HFF-Myc (cell line): Measurements from ENCODE around the gene PLXNC1.
"Not testable (repeated sequence)": the region's sequence is repeated elsewhere in the genome, so short reads cannot be mapped to it uniquely, and the experiment has no call there.

Experiments
- DNase-seq: peaks from one replicate; pipeline ENCODE4 v3.0.0-alpha.2; 2011; ENCODE audit warnings: low read depth; ENCODE audit errors: extremely low read depth
- H3K4me3 ChIP-seq: replicated peaks from 2 replicates; pipeline ENCODE4 v1.5.1; 2011; ENCODE audit warnings: low read depth, mild to moderate bottlenecking, control low read depth, low read length
- TF ChIP-seq, protein P1 (sequence below): IDR thresholded peaks from 2 replicates; pipeline ENCODE4 v1.5.1; 2012; ENCODE audit warnings: mild to moderate bottlenecking, low read depth, low read length, control low read depth; ENCODE audit errors: missing control alignments

Gene PLXNC1

DNA sequence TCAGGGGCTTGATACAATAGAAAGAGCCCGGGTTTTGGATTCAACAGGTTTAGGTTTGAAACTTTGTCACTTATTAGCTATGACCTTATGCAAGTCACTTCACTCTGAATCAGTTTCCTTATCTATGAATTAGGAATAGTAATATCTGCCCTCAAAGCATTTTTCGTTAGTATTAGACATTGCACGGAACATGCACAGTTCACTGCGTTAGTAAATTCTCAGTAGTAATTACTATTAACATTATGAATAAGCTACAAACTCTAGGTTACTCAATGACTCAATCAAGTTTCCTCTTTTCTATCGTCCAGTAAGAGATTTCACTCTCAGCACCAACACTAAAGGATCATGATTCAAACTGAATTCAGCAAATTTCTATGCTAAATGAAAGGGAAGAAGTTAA lies 161.0 kb downstream of the PLXNC1 start:
- TF ChIP-seq, protein P1, sequence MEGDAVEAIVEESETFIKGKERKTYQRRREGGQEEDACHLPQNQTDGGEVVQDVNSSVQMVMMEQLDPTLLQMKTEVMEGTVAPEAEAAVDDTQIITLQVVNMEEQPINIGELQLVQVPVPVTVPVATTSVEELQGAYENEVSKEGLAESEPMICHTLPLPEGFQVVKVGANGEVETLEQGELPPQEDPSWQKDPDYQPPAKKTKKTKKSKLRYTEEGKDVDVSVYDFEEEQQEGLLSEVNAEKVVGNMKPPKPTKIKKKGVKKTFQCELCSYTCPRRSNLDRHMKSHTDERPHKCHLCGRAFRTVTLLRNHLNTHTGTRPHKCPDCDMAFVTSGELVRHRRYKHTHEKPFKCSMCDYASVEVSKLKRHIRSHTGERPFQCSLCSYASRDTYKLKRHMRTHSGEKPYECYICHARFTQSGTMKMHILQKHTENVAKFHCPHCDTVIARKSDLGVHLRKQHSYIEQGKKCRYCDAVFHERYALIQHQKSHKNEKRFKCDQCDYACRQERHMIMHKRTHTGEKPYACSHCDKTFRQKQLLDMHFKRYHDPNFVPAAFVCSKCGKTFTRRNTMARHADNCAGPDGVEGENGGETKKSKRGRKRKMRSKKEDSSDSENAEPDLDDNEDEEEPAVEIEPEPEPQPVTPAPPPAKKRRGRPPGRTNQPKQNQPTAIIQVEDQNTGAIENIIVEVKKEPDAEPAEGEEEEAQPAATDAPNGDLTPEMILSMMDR = no peak
- H3K4me3 ChIP-seq = no peak overlapping the region
- DNase-seq = no peak

DNA sequence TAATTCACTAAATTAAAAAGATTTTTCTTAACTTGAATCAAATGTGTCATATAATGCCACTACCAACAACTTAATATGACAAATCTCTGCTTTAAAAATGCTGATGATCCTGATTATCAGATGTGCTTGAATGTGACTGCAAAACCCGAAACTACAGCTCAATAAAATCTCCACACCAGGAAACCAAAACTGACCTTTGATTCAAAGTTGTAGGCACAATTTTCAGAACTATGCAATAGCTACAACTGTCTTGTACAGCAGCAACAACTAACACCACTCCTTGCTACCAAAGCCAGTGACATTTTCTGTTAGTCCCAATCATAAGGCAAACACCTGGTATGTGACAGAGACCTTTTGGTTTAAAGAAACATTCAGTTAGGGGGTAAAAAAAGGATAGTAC lies 164.0 kb downstream of the PLXNC1 start:
- TF ChIP-seq, protein P1 = no peak
- no peak for DNase-seq
- no peak overlapping the region for H3K4me3 ChIP-seq

DNA sequence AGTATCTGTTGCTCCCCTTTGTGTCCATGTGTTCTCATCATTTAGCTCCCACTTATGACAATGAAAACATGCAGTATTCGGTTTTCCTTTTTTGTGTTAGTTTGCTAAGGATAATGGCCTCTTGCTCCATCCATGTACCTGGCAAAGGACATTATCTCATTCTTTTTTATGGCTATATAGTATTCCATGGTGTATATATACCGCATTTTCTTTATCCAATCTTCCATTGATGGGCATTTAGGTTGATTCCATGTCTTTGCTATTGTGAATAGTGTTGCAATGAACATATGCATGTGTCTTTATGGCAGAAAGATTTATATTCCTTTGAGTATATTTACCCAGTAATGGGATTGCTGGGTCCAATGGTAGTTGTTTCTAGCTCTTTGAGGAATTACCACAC lies 168.2 kb downstream of the PLXNC1 start:
- not testable (repeated sequence) for DNase-seq

DNA sequence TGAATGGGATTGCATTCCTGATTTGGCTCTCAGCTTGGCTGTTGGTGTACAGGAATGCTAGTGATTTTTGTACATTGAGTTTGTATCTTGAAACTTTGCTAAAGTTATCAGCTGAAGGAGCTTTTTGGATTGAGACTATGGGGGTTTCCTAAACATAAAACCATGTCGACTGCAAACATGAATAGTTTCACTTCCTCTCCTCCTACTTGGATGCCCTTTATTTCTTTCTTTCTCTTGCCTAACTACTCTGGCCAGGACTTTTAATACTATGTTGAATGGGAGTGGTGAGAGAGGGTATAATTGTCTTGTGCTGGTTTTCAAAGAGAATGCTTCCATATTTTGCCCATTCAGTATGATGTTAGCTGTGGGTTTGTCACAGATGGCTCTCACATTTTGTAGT lies 169.8 kb downstream of the PLXNC1 start:
- TF ChIP-seq, protein P1 = no peak
- H3K4me3 ChIP-seq = no peak overlapping the region
- DNase-seq = no peak

More for the DNA sequence above, 168.2 kb downstream of the PLXNC1 start:
- H3K4me3 ChIP-seq = not testable (repeated sequence)

- no peak for DNase-seq
- H3K4me3 ChIP-seq = no peak overlapping the region
- TF ChIP-seq, protein P1 = no peak
Observed at GRCh38 chr12:94320109-94320508, 171.7 kb downstream of the PLXNC1 start.

GRCh38 chr12:94322346-94322745 lies 174.0 kb downstream of the PLXNC1 start:
- TF ChIP-seq, protein P1 = no peak
- H3K4me3 ChIP-seq = no peak overlapping the region
- no peak for DNase-seq

DNA sequence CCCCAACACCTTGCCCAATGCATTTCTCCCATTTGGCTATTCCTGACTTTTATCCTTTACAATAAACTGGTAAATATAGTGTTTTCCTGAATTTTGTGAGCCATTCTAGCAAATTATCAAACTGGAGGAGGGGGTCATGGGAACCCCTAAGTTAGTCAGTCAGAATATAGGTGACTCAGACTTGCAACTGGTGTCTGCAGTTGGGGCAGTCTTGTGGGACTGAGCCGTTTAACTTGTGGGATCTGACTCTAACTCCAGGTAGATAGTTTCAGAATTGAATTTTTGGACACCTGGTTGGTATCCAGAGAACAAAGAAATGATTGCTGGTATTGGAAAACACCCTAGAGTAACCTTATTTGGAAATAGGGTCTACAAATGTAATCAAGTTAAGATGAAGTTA lies 177.9 kb downstream of the PLXNC1 start:
- no peak for DNase-seq
- TF ChIP-seq, protein P1 = no peak
- H3K4me3 ChIP-seq = no peak overlapping the region
